HG03025 (cell line): ENCODE data around the gene GPX4.

Experiments
- ATAC-seq: cut with Tn5 transposase; IDR thresholded peaks from one replicate; pipeline ENCODE4 v1.9.1; 2021; ENCODE audit warnings: mild to moderate bottlenecking, moderate library complexity; ENCODE audit not compliant: unreplicated experiment, low FRiP score

GPX4 gene

DNA sequence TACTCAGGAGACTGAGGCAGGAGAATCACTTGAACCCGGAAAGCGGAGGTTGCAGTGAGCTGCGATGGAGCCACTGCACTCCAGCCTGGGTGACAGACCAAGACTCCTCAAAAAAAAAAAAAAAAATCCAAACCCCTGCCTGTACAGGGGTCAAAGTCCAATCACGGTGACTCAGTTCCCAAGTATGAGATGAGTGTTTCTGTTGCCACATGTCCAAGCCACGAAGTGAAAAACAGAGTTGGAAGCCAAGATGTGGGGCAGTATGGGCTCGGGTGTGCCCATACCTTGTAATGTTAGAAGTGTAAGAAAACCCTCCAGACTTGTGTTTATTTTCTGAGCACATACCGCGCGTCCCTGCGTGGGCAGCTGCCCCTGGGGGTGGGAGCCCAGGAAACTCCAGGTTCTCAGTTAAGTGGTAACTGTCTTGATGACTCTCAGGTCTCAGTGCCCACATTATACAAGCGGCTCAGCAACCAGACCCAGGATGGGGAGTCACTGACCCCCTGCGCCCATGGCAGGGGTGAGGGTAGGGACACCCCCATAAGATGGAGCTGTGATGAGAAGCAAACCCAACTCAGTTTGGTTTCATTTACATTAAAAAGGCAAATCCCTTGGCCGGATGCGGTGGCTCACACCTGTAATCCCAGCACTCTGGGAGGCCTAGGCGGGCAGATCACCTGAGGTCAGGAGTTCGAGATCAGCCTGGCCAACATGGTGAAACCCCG, 1.2 kb upstream of the GPX4 start:
- ATAC-seq, result no peak

- no peak for ATAC-seq
Observed at GRCh38 chr19:1103132-1103707, 574 bp upstream of the GPX4 start.

- peak; percentile 26 for ATAC-seq
Observed at GRCh38 chr19:1104311-1105007, 665 bp downstream of the GPX4 start.

DNA sequence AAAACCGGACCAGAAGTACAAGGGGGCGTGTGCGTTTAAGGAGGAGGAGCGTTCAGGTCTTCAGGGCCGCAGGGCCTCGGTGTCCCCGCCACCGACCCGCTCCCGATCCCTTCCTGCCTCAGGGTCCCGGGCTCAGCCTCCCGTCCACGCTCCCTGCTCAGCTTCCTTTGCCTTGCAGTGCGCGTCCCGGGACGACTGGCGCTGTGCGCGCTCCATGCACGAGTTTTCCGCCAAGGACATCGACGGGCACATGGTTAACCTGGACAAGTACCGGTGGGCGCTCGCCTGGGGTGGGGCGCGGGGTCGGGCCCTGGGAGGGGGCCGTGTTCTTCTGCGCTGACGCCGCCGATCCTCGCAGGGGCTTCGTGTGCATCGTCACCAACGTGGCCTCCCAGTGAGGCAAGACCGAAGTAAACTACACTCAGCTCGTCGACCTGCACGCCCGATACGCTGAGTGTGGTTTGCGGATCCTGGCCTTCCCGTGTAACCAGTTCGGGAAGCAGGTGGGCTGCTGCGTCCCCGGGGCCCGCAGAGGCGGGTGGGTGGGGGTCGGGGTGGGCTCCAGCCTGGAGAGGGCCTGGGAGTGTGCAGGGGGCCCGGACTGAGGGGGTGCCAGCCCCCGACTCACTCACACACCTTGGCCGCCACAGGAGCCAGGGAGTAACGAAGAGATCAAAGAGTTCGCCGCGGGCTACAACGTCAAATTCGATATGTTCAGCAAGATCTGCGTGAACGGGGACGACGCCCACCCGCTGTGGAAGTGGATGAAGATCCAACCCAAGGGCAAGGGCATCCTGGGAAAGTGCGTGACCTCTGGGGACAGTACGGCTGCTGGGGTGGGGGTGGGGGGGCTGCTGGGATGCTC, 1.4 kb downstream of the GPX4 start:
- no peak for ATAC-seq

GRCh38 chr19:1105873-1106840, 2.4 kb downstream of the GPX4 start:
- ATAC-seq, result no peak

DNA sequence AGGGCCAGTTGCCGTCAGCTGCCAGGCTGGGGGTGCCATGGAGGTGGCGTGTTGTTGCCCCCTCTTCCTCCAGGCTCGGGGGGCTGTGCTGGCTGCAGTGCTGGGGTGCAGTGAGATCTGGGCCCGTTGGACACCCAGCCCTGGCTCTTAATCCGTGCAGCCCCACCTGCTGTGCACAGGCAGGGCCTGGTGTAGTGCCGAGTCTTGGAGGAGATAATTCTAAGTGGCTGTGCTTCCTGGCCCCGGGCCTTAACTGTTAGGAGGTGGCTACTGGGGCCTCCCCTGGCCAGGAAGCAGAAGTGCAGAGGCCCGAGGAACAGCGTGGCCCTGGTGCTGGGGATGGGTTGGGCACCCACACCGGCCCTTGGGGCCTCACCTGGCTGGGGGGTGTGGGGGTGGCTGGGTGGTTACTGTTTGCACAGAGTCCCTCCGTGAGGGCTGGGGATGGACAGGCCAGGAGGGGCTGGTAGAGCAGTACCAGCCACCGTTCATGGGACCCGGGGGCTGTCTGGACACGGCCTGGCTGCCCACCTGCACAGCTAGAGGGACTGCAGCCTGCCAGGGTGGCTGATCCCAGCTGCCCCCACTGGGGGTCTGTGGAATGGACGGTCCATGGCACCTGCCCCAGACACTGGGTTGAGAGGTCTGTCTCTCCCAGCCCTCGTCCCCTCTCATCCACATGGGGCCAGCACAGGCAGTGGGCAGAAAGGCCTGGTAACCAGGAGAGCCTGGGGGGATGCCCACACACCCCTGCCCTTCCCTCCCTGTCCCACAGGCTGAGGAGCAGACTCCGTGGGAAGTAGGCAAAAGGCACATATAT, 3.3 kb downstream of the GPX4 start:
- no peak for ATAC-seq

DNA sequence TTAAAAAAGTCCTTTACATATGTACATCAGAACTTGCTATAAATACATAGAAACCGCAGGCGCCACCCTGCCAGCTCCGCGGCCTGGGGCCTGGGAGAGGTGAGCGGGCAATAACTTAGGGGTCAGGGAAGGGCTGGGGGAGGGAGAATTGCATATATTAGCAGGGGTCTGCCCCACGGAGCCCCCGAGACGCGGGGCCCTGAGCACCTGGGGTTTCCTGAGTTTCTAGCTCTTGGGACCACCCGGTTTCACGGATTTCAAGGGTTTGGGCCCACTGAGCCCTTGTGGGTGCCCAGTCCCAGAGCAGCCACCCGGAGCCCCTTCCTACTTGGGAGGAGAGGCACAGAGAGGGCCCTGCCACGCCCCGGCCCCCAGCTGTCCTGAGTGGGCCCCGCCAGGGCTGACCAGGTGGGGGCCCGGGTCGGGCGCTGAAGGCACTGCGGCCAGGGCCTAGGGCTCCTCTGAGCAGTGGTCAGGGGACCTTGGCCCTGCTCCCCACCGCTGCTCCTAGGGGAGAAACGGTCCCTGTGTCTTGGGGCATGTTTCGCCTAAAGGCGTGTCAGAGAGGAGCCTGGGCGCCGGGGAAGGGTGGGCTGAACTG, 4.0 kb downstream of the GPX4 start:
- no peak for ATAC-seq

GRCh38 chr19:1108291-1109031, 4.7 kb downstream of the GPX4 start:
- ATAC-seq, result no peak

GRCh38 chr19:1109032-1109551, 5.3 kb downstream of the GPX4 start:
- ATAC-seq, result no peak

DNA sequence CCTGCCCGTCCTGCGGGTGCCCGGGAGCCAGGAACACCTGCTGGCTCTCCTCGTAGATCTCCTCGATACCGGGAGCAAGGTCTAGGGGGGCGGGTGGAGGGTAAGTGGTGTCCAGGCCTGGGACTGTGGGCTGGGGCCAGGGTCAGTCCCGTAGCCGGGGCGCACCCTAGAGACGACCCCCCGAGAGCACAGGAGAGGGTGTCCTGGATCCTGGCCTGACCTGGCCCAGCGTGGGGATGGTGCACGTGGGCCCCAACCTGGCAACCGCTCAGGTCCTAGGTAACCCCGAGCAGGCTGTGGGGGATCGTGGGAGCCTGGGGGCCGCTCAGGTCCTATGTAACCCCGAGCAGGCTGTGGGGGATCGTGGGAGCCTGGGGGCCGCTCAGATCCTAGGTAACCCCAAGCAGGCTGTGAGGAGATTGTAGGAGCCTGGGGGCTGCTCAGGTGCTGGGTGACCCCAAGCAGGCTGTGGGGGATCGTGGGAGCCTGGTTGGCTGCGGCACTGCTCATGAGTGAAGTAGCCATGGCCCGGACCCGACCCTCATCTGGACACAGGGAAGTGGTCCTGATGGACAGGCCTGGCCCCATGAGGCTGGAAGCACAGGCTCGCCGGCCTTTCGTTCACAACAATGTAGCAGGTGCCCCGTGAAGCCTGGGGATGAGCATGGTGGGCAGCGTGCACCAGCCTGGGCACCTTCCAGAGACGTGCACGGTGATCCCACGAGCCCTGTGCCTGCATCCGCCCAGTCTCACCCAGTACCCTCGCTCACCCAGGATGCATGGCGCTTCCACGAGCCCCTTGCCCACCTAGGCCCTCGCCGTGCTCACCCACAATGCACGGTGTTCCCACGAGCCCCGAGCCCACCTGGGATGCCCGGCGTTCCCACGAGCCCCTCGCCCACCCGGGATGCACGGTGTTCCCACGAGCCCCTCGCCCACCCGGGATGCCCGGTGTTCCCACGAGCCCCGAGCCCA, 6.2 kb downstream of the GPX4 start:
- ATAC-seq, result no peak

DNA sequence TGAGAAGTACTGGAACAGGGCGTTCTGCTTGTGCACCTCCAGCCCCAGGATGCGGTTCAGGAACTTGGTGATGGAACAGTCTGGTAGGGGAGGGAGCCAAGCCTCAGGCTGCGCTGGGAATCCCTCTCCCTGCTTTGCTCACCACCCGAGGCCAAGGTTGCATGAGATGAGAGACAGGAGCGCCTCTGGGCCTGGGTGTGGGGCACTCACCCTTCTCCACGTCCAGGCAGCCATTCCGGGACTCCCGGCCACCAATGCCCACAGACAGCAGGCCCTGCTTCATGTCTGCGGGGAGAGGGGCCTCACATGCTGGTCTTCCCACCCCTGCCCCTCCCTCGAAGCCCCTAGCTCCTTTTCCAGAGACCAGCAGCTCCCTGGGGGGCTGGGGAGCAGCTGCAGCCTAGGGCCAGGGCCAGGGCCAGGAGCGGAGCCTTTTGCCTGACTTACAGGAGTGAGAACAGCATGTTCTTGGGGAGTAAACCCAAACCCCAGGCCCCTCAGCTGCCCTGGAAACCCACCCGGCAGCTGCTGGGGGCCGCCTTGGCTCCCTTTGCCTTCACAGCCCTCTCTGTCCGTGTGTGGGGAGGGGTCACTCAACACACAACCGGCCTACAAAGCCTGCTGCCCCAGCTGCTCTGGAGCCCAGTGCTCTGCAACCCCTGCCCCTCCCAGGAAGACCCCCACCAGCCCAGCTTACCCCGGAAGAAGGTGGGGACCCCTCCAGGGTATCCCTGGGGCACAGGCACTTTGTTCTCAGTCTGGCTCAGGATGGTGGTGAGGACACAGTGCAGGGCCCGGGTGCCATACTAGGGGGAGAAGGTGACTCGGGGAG, 7.2 kb downstream of the GPX4 start:
- no peak for ATAC-seq

DNA sequence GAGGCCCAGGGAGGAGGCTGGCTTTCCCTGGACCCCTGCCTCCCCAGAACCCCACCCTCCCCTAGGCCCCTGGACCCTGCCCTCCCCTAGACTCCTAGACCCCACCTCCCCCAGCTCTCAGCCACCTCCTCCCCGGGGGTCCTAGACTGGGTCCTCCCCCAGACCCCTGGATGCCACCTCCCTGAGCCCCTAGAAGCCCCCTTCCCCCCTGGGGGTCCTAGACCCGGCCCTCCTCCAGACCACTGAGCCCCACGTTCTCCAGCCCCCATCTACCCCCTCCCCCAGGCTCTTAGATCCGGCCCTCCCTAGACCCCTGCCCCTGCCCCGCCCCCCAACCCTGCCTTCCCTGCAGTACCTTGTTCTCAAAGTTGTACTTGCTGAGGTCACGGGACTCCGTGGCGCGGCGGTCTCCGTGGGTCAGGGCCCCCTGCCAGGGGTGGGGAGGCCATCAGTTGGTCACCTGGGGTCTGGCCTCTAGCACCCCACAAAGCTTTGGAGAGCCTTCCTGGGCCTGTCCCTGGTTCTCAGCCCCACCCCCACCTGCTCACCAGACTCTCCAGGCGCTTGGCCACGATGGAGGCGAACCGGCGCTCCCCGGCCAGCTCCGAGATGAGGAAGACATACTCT, 8.0 kb downstream of the GPX4 start:
- ATAC-seq, result no peak

- no peak for ATAC-seq
Observed at GRCh38 chr19:1112268-1113029, 8.7 kb downstream of the GPX4 start.
